H1 (cell line): ENCODE results near the gene DYNC2H1. TPM values are rescaled to one million over a fixed set of nuclear protein-coding genes. Genes with fewer than 3 reads are reported as not detected.

Experiments used
- BACH1 ChIP-seq: IDR thresholded peaks from 2 replicates; pipeline ENCODE4 v1.6.1; 2012; ENCODE audit warnings: low read length, improper control_type of control experiment
- CTBP2 ChIP-seq: IDR thresholded peaks from 2 replicates; pipeline ENCODE4 v1.7.0; 2011; ENCODE audit warnings: borderline replicate concordance, mild to moderate bottlenecking, moderate library complexity, mixed read lengths, low read length; ENCODE audit not compliant: insufficient read depth, insufficient read length
- POLR2AphosphoS5 ChIP-seq: IDR thresholded peaks from 2 replicates; pipeline ENCODE4 v1.6.1; 2011; ENCODE audit warnings: low read depth, low read length
- TCF12 ChIP-seq: IDR thresholded peaks from 2 replicates; pipeline ENCODE4 v1.6.1; 2011; ENCODE audit warnings: low read depth, mild to moderate bottlenecking, low read length
- polyA plus RNA-seq, 7 experiments: library from polyadenylated mRNA; depleted of rRNA in 3 of 7; stranded (reverse) in 5 of 7; unstranded in 2 of 7; fragments of >200 nt in 5 of 7; fragments of 200-250 nt in 2 of 7; gene quantifications; 1 replicate in 5 of 7; 2 replicates in 1 of 7; 4 replicates in 1 of 7; pipeline versions ENCODE4 v1.2.1 to v1.2.3, GENCODE V29; 2011 to 2013; ENCODE audit warnings: missing spikeins in 2 of 7, mixed read lengths in 2 of 7
- total RNA-seq: library from RNA; stranded (reverse); fragmentation: NEBNext Ultra II Directional; extraction: Animal tissue kit (Norgen Biotek cat#: 25700); gene quantifications from 2 replicates; pipeline ENCODE4 v1.2.1, GENCODE V29; 2021

The DYNC2H1 gene
- total and polyA plus RNA-seq, 2 of the 8 experiments (the other 6 are each of a cell fraction or from before 2014, with no cell fraction given): 6.2 to 12.0 TPM

- no peak for TF ChIP-seq TCF12
- TF ChIP-seq POLR2AphosphoS5: no peak
- no peak for TF ChIP-seq BACH1
- no peak for TF ChIP-seq CTBP2
These were observed 119.6 kb downstream of the DYNC2H1 start (continued) for GRCh38 chr11:103228807-103229206.
